Measurements from ENCODE around the gene MYH11.

MYH11 gene

DNA sequence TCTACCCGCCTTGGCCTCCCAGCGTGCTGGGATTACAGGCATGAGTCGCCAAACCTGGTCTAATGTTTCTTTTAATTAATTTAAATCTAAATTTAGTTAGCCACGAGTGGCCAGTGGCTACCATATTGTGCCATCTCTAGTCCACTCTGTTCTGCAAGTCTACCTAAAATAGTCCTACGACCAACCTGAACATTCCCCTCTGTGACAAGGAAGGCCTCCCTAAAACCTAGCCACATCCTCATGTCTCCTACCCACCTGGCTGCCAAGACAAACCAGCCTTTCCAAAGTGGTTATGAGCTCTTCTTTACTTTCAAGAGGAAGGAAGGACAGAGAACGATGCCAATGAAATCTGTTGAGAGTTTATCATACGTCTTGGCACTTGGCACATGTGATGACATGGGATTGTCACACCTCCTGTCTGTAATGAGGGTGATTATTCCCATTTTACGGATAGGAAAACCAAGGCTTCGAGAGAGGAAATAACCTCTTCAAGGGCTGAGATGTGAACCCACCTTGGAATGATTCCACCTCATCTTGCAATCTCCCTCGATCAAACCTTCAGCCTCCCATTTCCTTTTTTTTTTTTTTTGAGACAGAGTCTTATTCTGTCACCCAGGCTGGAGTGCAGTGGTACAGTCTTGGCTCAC lies 19.7 kb downstream of the MYH11 start:
- no peak for DNase-seq (ENCODE audit: insufficient read length)
- no peak for FAIRE-seq
- no peak for TF ChIP-seq POLR2A (IDR thresholded peaks at IDR 0.05; ENCODE audit: low read depth, low read length)
- TF ChIP-seq POLR2AphosphoS5 (IDR thresholded peaks at IDR 0.05; ENCODE audit: low read depth, low read length), result no peak
- TF ChIP-seq TAF1 (IDR thresholded peaks at IDR 0.05; ENCODE audit: borderline replicate concordance, low read depth, low read length), result no peak

DNA sequence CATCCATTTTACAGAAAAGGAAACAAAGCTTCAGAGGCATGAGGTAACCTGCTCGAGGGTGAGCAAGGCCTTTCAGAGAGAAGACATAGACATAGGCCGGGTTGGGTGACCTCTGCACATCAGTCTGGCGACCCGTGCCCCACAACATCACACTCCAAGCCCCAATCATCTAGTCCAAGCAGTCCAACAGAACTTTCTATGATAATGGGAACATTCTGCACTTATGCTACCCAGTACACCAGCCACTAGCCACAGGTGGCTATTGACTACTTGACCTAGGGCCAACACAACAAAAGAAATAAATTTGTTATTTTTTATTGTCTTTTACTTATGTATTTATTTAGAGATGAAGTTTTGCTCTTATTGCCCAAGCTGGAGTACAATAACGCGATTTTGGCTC lies 20.8 kb downstream of the MYH11 start:
- FAIRE-seq, result no peak
- no peak for TF ChIP-seq POLR2A (IDR thresholded peaks at IDR 0.05; ENCODE audit: low read depth, low read length)
- TF ChIP-seq TAF1 (IDR thresholded peaks at IDR 0.05; ENCODE audit: borderline replicate concordance, low read depth, low read length), result no peak
- no peak for TF ChIP-seq POLR2AphosphoS5 (IDR thresholded peaks at IDR 0.05; ENCODE audit: low read depth, low read length)

DNA sequence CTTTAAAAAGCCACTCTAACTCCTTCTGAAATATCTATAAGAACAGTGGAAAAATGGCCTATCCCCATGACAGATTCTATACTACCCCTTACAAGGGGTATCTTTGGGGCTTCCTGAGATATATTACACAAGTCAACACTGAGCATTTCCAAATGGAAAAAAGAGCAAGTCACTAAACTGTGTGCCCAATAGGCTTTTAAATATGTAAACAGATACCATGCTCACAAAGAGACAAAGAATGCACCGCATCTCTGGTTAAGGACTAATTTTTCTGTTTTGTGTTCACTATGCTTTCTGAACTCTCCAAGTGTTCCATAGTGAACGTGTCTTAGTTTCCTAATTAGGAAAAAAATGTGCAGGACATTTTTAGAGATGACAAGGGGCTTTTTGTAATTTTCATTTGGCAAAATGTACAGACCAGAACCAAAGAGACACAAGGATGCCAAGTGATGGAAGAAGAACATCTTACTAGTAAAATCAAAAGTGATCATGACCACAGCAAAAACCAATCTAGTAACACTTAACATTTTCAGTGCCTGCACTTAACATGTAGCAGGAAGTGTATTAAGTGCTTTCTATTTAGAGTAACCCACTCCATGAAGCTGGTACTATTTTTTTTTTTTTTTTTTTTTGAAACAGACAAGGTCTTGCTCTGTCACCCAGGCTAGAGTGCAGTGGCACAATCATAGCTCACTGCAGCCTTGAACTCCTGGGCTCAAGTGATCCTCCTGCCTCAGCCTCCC lies 21.5 kb downstream of the MYH11 start:
- no peak for TF ChIP-seq TAF1 (IDR thresholded peaks at IDR 0.05; ENCODE audit: borderline replicate concordance, low read depth, low read length)
- FAIRE-seq (no peak), DNase-seq (ENCODE audit: insufficient read length) (no peak)

More for the DNA sequence above, 20.8 kb downstream of the MYH11 start:
- no peak for DNase-seq (ENCODE audit: insufficient read length)

DNA sequence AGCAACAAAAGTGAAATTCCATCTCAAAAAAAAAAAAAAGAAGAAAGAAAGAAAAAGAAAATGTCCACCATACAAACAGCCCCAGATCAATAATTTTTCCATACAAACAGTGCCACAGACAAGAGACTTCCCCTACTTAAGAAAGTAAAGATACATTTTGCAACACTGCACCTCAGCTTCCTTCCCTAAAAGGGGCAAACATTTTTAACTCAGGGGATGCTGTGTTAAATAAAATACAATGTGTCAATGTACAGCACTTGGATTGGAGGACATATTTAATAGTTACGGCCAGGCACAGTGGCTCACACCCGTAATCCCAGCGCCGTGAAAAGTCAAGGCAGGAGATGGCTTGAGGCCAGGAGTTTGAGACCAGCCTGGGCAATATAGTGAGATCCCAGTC lies 22.3 kb downstream of the MYH11 start:
- no peak for TF ChIP-seq TAF1 (IDR thresholded peaks at IDR 0.05; ENCODE audit: borderline replicate concordance, low read depth, low read length)
- TF ChIP-seq POLR2AphosphoS5 (IDR thresholded peaks at IDR 0.05; ENCODE audit: low read depth, low read length), result no peak
- no peak for TF ChIP-seq POLR2A (IDR thresholded peaks at IDR 0.05; ENCODE audit: low read depth, low read length)
- DNase-seq (ENCODE audit: insufficient read length), result no peak
- no peak for FAIRE-seq

DNA sequence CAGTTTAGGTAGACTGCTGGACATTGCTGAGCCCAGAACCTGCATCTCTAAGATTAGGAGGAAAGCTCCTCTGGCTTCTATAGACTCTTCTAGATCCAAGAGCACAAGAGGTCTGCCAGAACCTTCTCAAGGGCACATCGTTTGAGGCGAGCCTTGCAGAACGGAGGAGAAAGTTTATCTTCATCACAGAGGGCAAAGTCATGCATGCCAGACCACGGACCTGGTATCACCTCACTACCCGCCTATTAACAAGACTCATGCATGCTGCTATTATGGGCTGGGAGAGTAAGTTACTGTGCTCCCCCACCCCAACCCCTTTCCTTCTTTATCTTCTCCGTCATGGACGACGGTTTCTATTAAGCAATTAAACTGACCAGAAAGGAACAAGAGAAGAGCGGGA lies 23.3 kb downstream of the MYH11 start:
- DNase-seq (ENCODE audit: insufficient read length), result no peak
- no peak for FAIRE-seq
- TF ChIP-seq POLR2A (IDR thresholded peaks at IDR 0.05; ENCODE audit: low read depth, low read length), result no peak

DNA sequence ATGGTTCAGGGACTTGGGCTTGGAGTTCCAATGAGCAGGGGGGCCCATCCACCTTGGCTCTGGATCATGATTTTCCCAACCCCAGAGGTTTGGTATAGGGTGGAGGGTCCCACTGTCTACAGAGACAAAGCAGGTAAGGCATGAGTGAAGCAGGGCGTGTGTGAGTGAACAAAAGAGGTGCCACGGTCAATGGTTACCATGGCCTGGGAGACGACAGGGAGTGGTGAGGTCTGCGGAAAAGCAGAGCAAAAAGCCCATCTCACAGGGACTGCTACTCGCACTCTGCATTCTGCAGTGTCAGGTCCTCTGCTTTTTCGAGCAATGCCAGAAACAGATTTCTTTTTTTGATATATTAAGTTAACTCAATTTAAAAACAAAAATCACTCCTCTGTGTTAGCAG lies 24.6 kb downstream of the MYH11 start:
- DNase-seq (ENCODE audit: insufficient read length) (no peak), FAIRE-seq (no peak)
- no peak for TF ChIP-seq POLR2AphosphoS5 (IDR thresholded peaks at IDR 0.05; ENCODE audit: low read depth, low read length)
- no peak for TF ChIP-seq POLR2A (IDR thresholded peaks at IDR 0.05; ENCODE audit: low read depth, low read length)
- no peak for TF ChIP-seq TAF1 (IDR thresholded peaks at IDR 0.05; ENCODE audit: borderline replicate concordance, low read depth, low read length)

DNA sequence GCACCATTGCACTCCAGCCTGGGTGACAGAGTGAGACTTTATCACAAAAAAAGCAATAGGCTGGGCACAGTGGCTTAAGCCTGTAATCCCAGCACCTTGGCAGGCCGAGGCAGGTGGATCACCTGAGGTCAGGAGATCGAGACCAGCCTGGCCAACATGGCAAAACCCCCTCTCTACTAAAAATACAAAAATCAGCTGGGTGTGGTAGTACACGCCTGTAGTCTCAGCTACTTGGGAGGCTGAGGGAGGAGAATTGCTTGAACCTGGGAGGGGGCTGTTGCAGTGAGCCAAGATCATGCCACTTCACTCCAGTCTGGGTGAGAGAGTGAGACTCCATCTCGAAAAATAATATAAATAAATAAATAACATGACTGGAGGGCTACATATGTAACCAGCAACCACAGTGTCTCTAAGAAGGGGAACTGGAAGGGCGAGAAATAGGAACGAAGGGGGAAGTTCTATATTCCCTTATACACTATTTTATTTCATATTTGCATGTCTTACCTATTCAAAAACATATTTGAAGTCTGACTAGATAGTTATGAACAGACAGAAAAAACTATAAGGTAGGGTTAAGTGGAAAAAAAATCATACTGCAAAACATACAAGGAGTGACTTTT lies 25.9 kb downstream of the MYH11 start:
- TF ChIP-seq TAF1 (IDR thresholded peaks at IDR 0.05; ENCODE audit: borderline replicate concordance, low read depth, low read length) (no peak), POLR2AphosphoS5 (IDR thresholded peaks at IDR 0.05; ENCODE audit: low read depth, low read length) (no peak), POLR2A (IDR thresholded peaks at IDR 0.05; ENCODE audit: low read depth, low read length) (no peak)
- no peak for FAIRE-seq
- DNase-seq (ENCODE audit: insufficient read length), result no peak

DNA sequence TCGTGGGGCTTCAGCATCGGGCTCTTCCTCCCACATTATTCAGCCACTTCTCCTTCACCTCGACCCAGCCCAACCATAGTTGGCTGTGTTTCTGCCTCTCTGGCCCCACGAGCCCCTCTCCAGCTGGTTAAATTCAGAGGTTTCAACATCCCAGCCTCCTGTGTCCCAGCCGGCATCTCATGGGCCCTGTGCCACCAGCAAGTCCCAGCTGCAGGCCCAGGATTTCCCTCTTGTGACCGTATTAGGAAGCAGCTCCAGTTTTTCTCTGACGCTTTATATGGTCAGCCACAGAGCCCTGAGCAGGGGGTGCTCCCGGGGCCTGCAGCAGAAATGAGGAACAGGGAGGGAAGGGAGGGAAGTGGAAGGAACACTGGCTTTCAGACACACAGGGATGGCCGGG lies 27.4 kb downstream of the MYH11 start:
- FAIRE-seq (no peak), DNase-seq (ENCODE audit: insufficient read length) (no peak)
- TF ChIP-seq POLR2AphosphoS5 (IDR thresholded peaks at IDR 0.05; ENCODE audit: low read depth, low read length) (no peak), POLR2A (IDR thresholded peaks at IDR 0.05; ENCODE audit: low read depth, low read length) (no peak), TAF1 (IDR thresholded peaks at IDR 0.05; ENCODE audit: borderline replicate concordance, low read depth, low read length) (no peak)

DNA sequence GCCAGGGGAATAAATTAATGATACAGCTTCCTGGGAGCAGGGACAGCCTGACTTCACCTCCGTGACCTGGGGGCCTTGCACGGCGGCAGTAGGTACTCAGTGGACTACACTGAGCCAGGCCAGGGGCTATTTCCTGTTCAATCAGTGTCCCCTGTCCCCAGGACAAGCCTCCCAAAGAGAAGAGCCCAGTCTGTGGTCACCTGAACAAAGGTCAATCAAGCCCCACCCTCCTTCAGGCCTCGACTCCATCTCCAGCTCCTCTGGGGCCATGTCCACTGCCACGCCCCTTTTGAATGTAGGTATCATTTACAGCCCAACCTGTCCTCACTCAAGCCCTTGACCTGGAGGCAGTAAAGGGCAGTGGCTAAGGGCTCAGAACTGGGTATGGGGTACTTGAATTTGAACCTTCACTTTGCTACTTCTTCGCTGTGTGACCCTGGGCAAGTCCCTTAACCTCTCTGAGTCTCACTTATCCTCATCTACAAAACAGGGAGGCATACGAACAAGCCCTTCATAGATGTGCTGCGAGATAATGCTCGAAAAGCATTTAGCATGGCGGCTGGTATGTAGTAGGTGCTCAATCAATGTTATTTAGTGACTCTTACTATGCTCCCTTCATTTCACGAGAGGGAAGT lies 29.0 kb downstream of the MYH11 start:
- FAIRE-seq, result no peak
- no peak for TF ChIP-seq POLR2AphosphoS5 (IDR thresholded peaks at IDR 0.05; ENCODE audit: low read depth, low read length)
- no peak for DNase-seq (ENCODE audit: insufficient read length)

DNA sequence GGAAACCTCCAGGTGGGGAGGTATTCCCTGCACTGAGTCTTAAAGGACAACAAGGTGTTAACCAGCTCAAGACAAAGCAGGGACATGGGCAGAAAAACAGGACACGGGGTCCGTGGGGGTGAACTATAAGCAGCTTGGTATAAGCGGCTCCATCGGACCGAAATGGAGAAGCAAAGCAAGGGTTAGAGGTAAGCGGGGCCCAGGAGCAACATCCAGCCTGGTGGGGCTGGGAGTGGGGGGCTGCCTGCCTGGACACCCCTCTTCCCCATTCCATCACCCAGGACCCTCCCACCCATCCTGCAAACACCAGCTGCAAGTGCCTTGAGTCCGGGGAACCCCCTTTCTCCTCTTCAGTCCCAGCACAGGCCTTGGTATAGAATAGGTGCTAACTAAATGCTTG lies 29.5 kb downstream of the MYH11 start:
- FAIRE-seq, result no peak
- no peak for DNase-seq (ENCODE audit: insufficient read length)
- TF ChIP-seq POLR2A (IDR thresholded peaks at IDR 0.05; ENCODE audit: low read depth, low read length) (no peak), TAF1 (IDR thresholded peaks at IDR 0.05; ENCODE audit: borderline replicate concordance, low read depth, low read length) (no peak), POLR2AphosphoS5 (IDR thresholded peaks at IDR 0.05; ENCODE audit: low read depth, low read length) (no peak)

DNA sequence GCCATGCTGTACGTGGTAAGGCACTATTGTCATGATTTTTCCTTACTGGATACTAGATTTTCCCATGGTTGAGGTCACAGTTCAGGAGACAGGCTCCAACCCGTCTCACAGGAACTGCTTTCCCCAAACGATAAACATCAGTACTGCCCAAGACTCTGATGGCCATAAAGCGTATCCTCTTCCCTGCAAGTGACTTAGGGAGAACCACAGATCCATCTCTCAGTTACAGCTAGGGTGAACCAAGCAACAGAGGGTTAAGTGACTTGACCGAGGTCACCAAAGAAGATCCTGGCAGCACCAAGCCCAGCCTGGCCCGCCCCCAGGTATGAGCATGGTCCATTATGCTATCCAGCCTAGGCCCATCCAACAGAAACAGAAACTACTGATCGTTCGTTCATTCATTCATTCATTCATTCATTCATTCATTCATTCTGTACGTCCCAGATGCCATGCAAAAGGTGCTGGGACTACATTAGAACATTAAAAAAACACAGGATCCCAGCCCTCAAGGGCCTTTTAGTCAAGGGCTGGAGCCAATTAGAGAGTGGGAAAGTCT lies 31.0 kb downstream of the MYH11 start:
- DNase-seq (ENCODE audit: insufficient read length) (no peak), FAIRE-seq (no peak)
- TF ChIP-seq POLR2AphosphoS5 (IDR thresholded peaks at IDR 0.05; ENCODE audit: low read depth, low read length) (no peak), POLR2A (IDR thresholded peaks at IDR 0.05; ENCODE audit: low read depth, low read length) (no peak), TAF1 (IDR thresholded peaks at IDR 0.05; ENCODE audit: borderline replicate concordance, low read depth, low read length) (no peak)

DNA sequence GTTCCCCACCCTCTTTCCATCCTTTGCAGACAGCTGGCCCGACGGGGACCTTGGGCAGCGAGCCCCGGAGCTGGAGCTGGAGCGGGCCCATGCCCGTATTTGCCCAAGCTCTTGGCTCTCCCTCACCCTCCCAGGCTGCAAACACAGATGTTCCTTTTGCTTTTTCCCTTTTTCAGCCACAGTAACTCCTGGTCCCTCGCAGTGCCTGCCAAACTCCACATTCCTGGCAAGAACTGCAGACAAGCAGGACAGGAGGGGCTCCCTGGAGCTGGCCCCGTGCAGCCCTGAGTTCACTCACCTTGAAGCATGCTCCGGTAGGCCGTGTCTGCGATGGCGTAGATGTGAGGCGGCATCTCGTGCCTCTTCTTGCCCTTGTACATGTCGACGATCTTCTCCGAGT lies 33.9 kb downstream of the MYH11 start:
- FAIRE-seq, result no peak

More for the DNA sequence above, 33.9 kb downstream of the MYH11 start:
- no peak for DNase-seq (ENCODE audit: insufficient read length)
- TF ChIP-seq POLR2A (IDR thresholded peaks at IDR 0.05; ENCODE audit: low read depth, low read length) (no peak), POLR2AphosphoS5 (IDR thresholded peaks at IDR 0.05; ENCODE audit: low read depth, low read length) (no peak), TAF1 (IDR thresholded peaks at IDR 0.05; ENCODE audit: borderline replicate concordance, low read depth, low read length) (no peak)
